Esophagus muscularis mucosa (tissue), 4 donors: Measurements from ENCODE around the gene CRYGB. TPM values are rescaled to one million over a fixed set of nuclear protein-coding genes. Genes with fewer than 3 reads are reported as not detected.

ENCODE experiments used
- DNase-seq: peaks from one replicate; pipeline ENCODE4 v3.0.0-alpha.2; 2017; ENCODE audit errors: extremely low spot score
- H3K27ac ChIP-seq, 4 donors: fragments of 200-600 bp; sonication (generic); replicated peaks in 1 of 4; 1 replicate in 3 of 4; 2 replicates in 1 of 4; pipeline ENCODE4 v1.5.1; 2016 to 2019; ENCODE audit warnings: mild to moderate bottlenecking in 1 of 4
- H3K27me3 ChIP-seq, 4 donors: fragments of 200-600 bp; sonication (generic); one replicate each; pipeline versions ENCODE4 v1.5.1 to v1.6.0; 2016 to 2019
- H3K36me3 ChIP-seq, 4 donors: fragments of 200-600 bp; sonication (generic); one replicate each; pipeline ENCODE4 v1.5.1; 2016 to 2019
- H3K4me1 ChIP-seq, 4 donors: fragments of 200-600 bp; sonication (generic); one replicate each; pipeline ENCODE4 v1.5.1; 2016 to 2019
- H3K4me3 ChIP-seq, 4 donors: fragments of 200-600 bp; sonication (generic); 1 replicate in 2 of 4; 2 replicates in 2 of 4; pipeline ENCODE4 v1.5.1; 2016 to 2019; ENCODE audit warnings: mild to moderate bottlenecking in 4 of 4, moderate library complexity in 1 of 4
- H3K9me3 ChIP-seq, 4 donors: fragments of 200-600 bp; sonication (generic); 1 replicate in 3 of 4; 2 replicates in 1 of 4; pipeline ENCODE4 v1.5.1; 2016 to 2019
- EP300 ChIP-seq: sonication (generic); formaldehyde crosslinking; IDR thresholded peaks from one replicate; pipeline ENCODE4 v1.6.1; 2017; ENCODE audit warnings: antibody characterized with exemption
- POLR2A ChIP-seq: fragments of 450-650 bp; IDR thresholded peaks from one replicate; pipeline ENCODE4 v1.6.1; 2017; ENCODE audit warnings: antibody characterized with exemption, moderate library complexity, mild to moderate bottlenecking, low read depth
- POLR2AphosphoS5 ChIP-seq, 2 donors: sonication (generic); formaldehyde crosslinking; IDR thresholded peaks; one replicate each; pipeline ENCODE4 v1.6.1; 2017; ENCODE audit warnings: antibody characterized with exemption in 2 of 2
- WGBS: methylation state at CpG from one replicate; pipeline ENCODE4 v1.1.5; 2018; 5-methylcytosine and 5-hydroxymethylcytosine counted together
- intact Hi-C: fragments of 100-400 bp; cut with DNase I; formaldehyde crosslinking; loops from one replicate; pipeline ENCODE4 v1.15.1; 2023
- total RNA-seq, 4 donors: library from RNA; depleted of rRNA; stranded (reverse); fragments of >200 nt; gene quantifications; one replicate each; pipeline versions ENCODE4 v1.1.0 to v1.2.1, GENCODE V29; 2016
- TF ChIP-seq, protein P1 (sequence below), 3 experiments: fragments of 200-600 bp in 2 of 3; fragments of 450-650 bp in 1 of 3; sonication (generic) in 2 of 3; IDR thresholded peaks; one replicate each; pipeline ENCODE4 v1.5.1; 2017 to 2019; ENCODE audit warnings: antibody characterized with exemption in 3 of 3, mild to moderate bottlenecking in 2 of 3, moderate library complexity in 1 of 3

CRYGB gene
- total RNA-seq, 4 donors from 2014 or later, result not detected

DNA sequence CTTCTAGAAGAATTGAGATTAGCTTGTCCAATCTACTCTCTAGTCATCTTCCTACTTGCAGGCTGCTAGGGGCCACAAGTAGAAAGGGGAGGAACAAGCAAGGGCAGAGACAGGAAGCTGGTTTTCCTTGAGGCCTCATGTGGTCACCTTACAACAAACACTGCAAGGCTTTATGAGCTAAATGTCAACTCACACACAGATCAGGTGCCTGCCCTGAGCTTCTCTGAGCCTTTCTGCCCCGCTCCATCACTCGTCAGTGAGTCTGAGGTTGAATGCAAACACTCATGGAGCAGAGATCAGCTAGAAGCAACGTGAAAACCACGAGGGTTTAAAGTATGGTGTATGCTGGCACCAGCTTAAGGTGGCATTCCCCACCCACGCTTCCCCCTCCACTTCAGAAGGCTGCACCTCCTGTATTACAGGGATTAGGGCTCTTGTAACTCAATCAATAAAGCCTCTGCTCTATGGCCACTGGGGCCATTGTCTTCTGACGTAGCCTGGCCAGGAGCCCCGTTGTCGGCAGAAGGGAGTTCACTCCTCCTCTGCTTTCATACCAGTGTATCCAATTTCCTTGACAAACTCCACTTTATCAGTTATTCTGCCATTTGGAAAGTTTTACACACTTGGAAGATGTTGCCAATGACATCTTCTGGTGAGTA is 10.9 kb downstream of the CRYGB start:
- H3K27ac ChIP-seq, result no peak overlapping the region
- H3K4me1 ChIP-seq, result peaks cover 0 to 22% (median 19%) of the 10 kb centered on the region in 4 donors
- H3K36me3 ChIP-seq, result no peaks in the 10 kb centered on the region
- no peaks in the 10 kb centered on the region for H3K9me3 ChIP-seq
- no peak for DNase-seq
- no peaks in the 10 kb centered on the region for H3K27me3 ChIP-seq
- H3K4me3 ChIP-seq, result no peak overlapping the region
- TF ChIP-seq EP300 (no peak), POLR2A (no peak), POLR2AphosphoS5 (IDR thresholded peaks at IDR 0.05) (no peak)
- TF ChIP-seq, protein P1, sequence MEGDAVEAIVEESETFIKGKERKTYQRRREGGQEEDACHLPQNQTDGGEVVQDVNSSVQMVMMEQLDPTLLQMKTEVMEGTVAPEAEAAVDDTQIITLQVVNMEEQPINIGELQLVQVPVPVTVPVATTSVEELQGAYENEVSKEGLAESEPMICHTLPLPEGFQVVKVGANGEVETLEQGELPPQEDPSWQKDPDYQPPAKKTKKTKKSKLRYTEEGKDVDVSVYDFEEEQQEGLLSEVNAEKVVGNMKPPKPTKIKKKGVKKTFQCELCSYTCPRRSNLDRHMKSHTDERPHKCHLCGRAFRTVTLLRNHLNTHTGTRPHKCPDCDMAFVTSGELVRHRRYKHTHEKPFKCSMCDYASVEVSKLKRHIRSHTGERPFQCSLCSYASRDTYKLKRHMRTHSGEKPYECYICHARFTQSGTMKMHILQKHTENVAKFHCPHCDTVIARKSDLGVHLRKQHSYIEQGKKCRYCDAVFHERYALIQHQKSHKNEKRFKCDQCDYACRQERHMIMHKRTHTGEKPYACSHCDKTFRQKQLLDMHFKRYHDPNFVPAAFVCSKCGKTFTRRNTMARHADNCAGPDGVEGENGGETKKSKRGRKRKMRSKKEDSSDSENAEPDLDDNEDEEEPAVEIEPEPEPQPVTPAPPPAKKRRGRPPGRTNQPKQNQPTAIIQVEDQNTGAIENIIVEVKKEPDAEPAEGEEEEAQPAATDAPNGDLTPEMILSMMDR (IDR thresholded peaks at IDR 0.05), result no peak
- intact Hi-C loops, result no loop called here
- 46% methylated on average over 7 of the region's 8 CpGs for WGBS

DNA sequence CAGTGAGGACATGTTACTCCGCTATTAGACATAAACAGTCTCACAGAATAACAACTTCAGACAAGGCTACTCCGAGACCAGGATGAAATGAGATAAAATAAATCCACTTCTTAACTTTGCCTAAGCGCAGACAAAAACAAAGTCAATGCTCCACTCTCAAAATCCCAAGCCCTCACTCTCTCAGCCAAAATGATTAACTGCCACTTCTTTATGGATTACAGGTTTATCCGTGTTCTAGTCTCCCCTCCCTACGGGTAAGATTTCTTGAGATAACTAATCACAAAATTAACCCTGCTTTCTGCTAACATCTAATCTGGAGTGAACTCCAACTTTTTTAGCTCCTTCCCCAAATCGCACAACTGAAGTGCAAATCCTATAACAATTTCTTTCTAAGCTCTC is 15.2 kb downstream of the CRYGB start:
- Histone ChIP-seq H3K27me3 (peaks cover 0 to 2% (median 0%) of the 10 kb centered on the region in 4 donors), H3K9me3 (no peaks in the 10 kb centered on the region), H3K36me3 (no peaks in the 10 kb centered on the region), H3K27ac (no peak overlapping the region), H3K4me3 (no peak overlapping the region), H3K4me1 (peaks cover 0 to 6% (median 5%) of the 10 kb centered on the region in 4 donors)
- TF ChIP-seq POLR2A, result no peak
- no peak for DNase-seq
- intact Hi-C loops, result no loop called here
- 59% methylated on average over 6 of the region's 6 CpGs for WGBS

DNA sequence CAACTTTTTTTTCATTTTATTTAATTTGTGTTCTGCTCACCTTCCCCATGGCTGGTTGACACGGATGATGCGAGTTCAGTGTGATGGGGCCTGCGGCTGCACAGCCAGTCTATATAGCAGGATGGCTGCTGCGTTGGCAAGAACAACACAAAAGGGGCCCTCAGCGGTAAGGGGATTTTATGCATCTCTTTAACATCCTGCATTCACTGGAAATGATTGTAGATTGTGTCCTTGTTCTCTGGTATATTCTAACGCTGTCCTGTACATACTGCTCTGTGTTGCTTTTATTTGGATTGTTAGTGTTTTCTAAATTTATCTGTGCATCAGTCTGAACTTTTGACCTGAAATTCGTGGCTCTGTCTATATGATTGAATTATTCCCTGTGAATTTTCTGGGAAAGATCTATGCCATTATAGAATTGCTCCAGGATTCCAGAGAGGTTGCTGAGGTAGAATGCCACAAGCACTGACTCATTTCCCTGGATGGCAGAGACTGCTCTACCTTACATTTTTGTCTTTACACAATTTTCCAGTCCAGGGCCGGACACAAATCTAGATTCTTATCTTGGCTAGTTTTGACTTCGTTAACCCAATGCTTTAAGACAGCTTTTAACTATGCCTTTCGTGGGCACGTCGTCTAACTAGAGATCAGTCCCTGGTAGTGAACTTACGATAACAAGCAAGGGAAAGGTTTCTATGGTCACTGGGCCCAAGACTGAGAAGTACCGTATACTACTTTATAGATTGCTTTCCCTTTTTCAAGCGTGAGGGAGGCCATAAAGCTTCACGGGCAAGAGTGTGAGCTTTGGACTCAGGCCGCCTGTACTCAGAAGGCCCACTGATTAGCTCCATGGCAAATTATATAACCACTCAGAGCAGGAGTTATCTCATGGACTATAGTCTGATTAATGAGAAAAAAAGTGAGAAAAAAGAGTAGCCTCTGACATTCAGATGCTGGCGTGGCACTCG is 15.9 kb downstream of the CRYGB start, which contains the start of gene CRYGC:
TSS of gene CRYGC (minus strand) at position 85 of the 968 bp plus-strand sequence. CDS start at position 49, 36 bp downstream.
- intact Hi-C loops, result no loop called here
- no peak for DNase-seq
- TF ChIP-seq POLR2AphosphoS5 (IDR thresholded peaks at IDR 0.05) (no peak), POLR2A (no peak), EP300 (no peak)
- TF ChIP-seq, protein P1 (IDR thresholded peaks at IDR 0.05), result no peak
- 69% methylated on average over 19 of the region's 19 CpGs for WGBS
- H3K27ac ChIP-seq, result no peak within 1 kb of the TSS
- no peaks in the 10 kb centered on the region for H3K9me3 ChIP-seq
- no peak within 1 kb of the TSS for H3K4me3 ChIP-seq
- H3K36me3 ChIP-seq, result no peaks in the 10 kb centered on the region
- H3K27me3 ChIP-seq, result peaks cover 0 to 8% (median 0%) of the 10 kb centered on the region in 4 donors
- H3K4me1 ChIP-seq, result no peaks in the 10 kb centered on the region

DNA sequence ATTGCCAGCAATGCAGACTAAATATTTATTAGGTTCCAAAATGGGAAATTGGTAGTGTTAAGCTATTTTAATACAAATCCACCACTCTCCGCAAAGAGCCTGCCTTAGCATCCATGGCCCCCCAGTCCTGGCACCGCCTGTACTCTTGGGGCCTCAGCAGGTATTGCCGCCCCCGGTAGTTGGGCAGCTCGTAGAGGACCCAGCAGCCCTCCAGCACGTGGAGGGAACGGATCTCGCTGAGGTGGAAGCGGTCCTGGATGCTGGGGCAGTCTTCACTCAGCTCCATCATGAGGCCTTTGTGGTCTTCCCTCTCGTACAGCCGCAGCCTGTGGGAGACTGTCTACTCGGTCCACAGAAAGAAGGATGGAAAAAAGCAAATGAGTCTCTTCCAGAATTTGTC is 17.8 kb downstream of the CRYGB start:
- 97% methylated on average over 12 of the region's 12 CpGs for WGBS
- Histone ChIP-seq H3K9me3 (no peaks in the 10 kb centered on the region), H3K27ac (no peak overlapping the region), H3K27me3 (peaks cover 0 to 25% (median 2%) of the 10 kb centered on the region in 4 donors), H3K4me3 (no peak overlapping the region), H3K36me3 (no peaks in the 10 kb centered on the region), H3K4me1 (peaks cover 5 to 8% (median 7%) of the 10 kb centered on the region in 4 donors)
- no peak for DNase-seq
- intact Hi-C loops, result no loop called here
- TF ChIP-seq POLR2AphosphoS5 (IDR thresholded peaks at IDR 0.05) (no peak), EP300 (no peak), POLR2A (no peak)
- TF ChIP-seq, protein P1 (IDR thresholded peaks at IDR 0.05), result no peak

DNA sequence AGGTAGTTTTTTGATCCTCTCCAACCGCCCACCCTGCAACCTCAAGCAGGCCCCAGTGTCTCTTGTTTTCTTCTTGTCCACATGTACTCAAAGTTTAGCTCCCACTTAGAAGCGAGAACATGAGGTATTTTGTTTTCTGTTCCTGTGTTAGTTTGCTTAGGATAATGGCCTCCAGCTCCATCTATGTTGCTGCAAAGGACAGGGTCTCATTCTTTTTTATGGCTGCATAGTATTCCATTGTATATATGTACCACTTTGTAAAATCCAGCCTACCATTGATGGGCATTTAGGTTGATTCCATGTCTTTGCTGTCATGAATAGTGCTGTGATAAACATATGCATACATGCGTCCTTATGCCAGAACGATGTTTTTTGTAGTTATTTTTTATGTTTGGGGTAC is 18.9 kb downstream of the CRYGB start:
- 95% methylated on average over 4 of the region's 4 CpGs for WGBS
- TF ChIP-seq POLR2A, result no peak
- TF ChIP-seq, protein P1 (IDR thresholded peaks at IDR 0.05), result no peak
- TF ChIP-seq POLR2AphosphoS5 (IDR thresholded peaks at IDR 0.05), result no peak
- no peak for TF ChIP-seq EP300
- Histone ChIP-seq H3K27ac (no peak overlapping the region), H3K9me3 (no peaks in the 10 kb centered on the region), H3K4me1 (peaks cover 5 to 8% (median 7%) of the 10 kb centered on the region in 4 donors), H3K27me3 (peaks cover 0 to 25% (median 2%) of the 10 kb centered on the region in 4 donors), H3K36me3 (no peaks in the 10 kb centered on the region), H3K4me3 (no peak overlapping the region)
- intact Hi-C loops, result no loop called here
- no peak for DNase-seq
